ENCODE measurements around the gene MEF2B. TPM values are rescaled to one million over a fixed set of nuclear protein-coding genes. Genes with fewer than 3 reads are reported as not detected.

MEF2B gene
- total and polyA plus RNA-seq, 12 donors: 0.42 to 6.0 (median 1.4) TPM; not detected in 4

DNA sequence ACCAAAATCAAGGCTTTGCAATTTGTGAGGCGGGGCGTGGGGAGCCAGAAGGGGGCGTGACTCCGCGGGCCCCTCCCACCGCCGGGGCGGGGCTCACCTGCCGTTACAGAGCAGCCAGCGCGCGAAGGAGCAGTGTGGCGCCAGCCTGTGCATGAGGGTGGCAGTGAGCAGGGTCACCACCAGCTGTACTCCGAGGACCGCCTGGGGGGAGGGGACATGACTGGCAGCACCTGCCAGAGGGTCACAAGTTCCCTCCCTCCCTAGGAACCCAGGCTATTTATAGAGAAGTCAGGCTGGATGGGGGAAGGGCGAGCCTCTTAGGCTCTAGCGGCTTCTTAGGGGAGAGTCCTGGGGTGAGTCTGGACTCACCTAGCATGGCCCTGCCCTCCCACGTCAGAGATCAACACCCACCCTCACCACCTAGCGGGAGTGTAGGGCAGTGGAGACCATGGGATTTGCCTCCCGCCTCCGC, 35.3 kb downstream of the MEF2B start:
- Histone ChIP-seq H3K27ac (no peak overlapping the region), H3K27me3 (no peaks in the 10 kb centered on the region), H3K36me3 (replicated peaks in 1 of 2) (no peaks in the 10 kb centered on the region), H3K4me3 (no peak overlapping the region), H3K9me3 (replicated peaks in 1 of 3) (peaks cover 0 to 8% (median 0%) of the 10 kb centered on the region in 3 donors), H3K4me1 (replicated peaks in 1 of 2) (peaks cover 6 to 9% of the 10 kb centered on the region in 2 donors)
- WGBS, 4 donors: 23 to 36% (median 25%) methylated on average over 9 to 21 of the region's 21 CpGs
- TF ChIP-seq, protein P1, sequence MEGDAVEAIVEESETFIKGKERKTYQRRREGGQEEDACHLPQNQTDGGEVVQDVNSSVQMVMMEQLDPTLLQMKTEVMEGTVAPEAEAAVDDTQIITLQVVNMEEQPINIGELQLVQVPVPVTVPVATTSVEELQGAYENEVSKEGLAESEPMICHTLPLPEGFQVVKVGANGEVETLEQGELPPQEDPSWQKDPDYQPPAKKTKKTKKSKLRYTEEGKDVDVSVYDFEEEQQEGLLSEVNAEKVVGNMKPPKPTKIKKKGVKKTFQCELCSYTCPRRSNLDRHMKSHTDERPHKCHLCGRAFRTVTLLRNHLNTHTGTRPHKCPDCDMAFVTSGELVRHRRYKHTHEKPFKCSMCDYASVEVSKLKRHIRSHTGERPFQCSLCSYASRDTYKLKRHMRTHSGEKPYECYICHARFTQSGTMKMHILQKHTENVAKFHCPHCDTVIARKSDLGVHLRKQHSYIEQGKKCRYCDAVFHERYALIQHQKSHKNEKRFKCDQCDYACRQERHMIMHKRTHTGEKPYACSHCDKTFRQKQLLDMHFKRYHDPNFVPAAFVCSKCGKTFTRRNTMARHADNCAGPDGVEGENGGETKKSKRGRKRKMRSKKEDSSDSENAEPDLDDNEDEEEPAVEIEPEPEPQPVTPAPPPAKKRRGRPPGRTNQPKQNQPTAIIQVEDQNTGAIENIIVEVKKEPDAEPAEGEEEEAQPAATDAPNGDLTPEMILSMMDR (IDR thresholded peaks at IDR 0.05): no peak
- TF ChIP-seq POLR2A (IDR thresholded peaks at IDR 0.05): no peak
- intact Hi-C loops (cut with DNase I): loop anchor here in 1 of 2 donors (5.0 kb wide), 1 partner anchor 77 kb away; no protein-coding TSS in a partner anchor
- peak in 4 of 7 donors; percentile 13 to 66 (median 42) for DNase-seq

DNA sequence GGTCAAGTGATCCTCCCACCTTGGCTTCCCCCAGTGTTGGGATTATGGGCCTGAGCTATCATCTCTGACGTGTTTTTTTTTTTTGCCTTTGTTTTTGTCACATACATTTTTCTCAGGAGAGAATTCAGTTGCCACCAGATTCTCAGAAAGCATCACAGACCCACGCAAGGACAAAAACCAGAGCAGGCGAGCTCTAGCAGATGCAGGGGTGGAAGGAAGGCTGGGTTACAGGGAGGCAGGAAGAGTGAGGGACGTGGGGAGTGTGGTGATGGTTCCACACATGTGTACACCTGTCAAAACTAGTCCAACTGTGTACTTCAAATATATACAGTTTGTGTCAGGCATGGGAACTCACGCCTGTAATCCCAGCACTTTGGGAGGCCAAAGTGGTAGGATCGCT, 36.1 kb downstream of the MEF2B start:
- TF ChIP-seq, protein P1 (IDR thresholded peaks at IDR 0.05): no peak
- no peak for TF ChIP-seq POLR2A (IDR thresholded peaks at IDR 0.05)
- H3K27ac ChIP-seq: no peak overlapping the region
- H3K4me1 ChIP-seq (replicated peaks in 1 of 2): peaks cover 6 to 9% of the 10 kb centered on the region in 2 donors
- H3K4me3 ChIP-seq: no peak overlapping the region
- no peak for DNase-seq
- no peaks in the 10 kb centered on the region for H3K27me3 ChIP-seq
- 86 to 94% (median 90%) methylated on average over 6 of the region's 6 CpGs for WGBS, 4 donors
- intact Hi-C loops (cut with DNase I): no loop called here
- no peaks in the 10 kb centered on the region for H3K36me3 ChIP-seq (replicated peaks in 1 of 2)
- peaks cover 0 to 8% (median 0%) of the 10 kb centered on the region in 3 donors for H3K9me3 ChIP-seq (replicated peaks in 1 of 3)

DNA sequence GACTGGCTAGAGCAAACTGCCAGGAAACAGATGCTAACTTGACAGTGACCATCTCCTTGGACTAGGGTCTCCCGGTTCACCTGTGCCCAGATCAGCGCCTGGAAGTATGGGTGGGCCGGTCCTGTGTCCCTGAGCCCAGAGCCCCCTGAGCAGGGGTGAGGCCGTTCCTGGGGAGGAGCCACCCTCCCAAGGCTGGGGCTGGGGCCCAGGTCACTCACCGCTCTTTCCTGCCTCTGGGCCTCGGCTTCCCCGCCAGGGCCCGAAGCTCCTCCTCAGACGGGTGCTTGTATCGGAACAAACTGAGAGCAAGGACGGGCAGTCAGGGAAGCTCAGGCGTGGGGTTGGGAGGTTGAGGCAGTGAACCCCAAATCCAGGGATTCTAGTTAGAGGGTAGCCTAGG, 37.2 kb downstream of the MEF2B start:
- no peak for DNase-seq
- TF ChIP-seq, protein P1 (IDR thresholded peaks at IDR 0.05): no peak
- TF ChIP-seq POLR2A (IDR thresholded peaks at IDR 0.05): no peak
- 82 to 98% (median 95%) methylated on average over 5 to 12 of the region's 12 CpGs for WGBS, 4 donors
- Histone ChIP-seq H3K4me3 (no peak overlapping the region), H3K27ac (no peak overlapping the region), H3K36me3 (replicated peaks in 1 of 2) (no peaks in the 10 kb centered on the region), H3K9me3 (replicated peaks in 1 of 3) (peaks cover 0 to 8% (median 0%) of the 10 kb centered on the region in 3 donors), H3K27me3 (no peaks in the 10 kb centered on the region), H3K4me1 (replicated peaks in 1 of 2) (peaks cover 6 to 9% of the 10 kb centered on the region in 2 donors)
- intact Hi-C loops (cut with DNase I): no loop called here

DNA sequence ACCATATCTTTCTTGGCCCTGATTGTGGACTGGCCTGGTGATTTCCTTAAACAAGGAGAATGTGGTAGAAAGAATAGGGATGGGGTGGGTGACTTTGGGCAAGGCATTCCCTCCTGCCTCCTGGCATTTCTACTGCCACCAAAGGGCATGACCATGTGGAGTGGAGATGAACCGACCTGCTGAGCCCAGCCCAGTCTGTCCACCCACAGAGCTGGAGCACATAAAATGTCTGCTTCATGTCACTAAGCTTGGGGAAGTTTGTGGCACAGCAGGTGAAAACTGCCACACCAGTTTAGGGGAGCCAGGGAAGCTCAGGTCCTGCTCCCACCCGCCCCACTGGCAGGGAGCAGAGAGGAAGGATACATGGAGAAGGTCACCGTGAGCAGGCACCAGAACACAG, 38.1 kb downstream of the MEF2B start:
- H3K9me3 ChIP-seq (replicated peaks in 1 of 3): peaks cover 0 to 8% (median 0%) of the 10 kb centered on the region in 3 donors
- no peaks in the 10 kb centered on the region for H3K27me3 ChIP-seq
- H3K36me3 ChIP-seq (replicated peaks in 1 of 2): no peaks in the 10 kb centered on the region
- no peaks in the 10 kb centered on the region for H3K4me1 ChIP-seq (replicated peaks in 1 of 2)
- intact Hi-C loops (cut with DNase I): no loop called here
- DNase-seq: no peak
- no peak overlapping the region for H3K4me3 ChIP-seq
- TF ChIP-seq, protein P1 (IDR thresholded peaks at IDR 0.05): no peak
- TF ChIP-seq POLR2A (IDR thresholded peaks at IDR 0.05): no peak
- 82 to 97% (median 91%) methylated on average over 2 to 3 of the region's 3 CpGs for WGBS, 4 donors
- H3K27ac ChIP-seq: no peak overlapping the region

Data from adrenal gland (tissue), 12 donors.